ENCODE data around the gene BLM. TPM values are rescaled to one million over a fixed set of nuclear protein-coding genes. Genes with fewer than 3 reads are reported as not detected.

BLM gene
- total and polyA plus RNA-seq, 2 experiments from 2014 or later, result 1.9 to 4.8 TPM

- no peaks in the 10 kb centered on the region for H3K79me2 ChIP-seq (ENCODE audit: insufficient read depth)
- 63 to 68% methylated on average over 10 of the region's 10 CpGs for WGBS, 2 experiments (ENCODE audit: low coverage in 1 of 2, low lambda C conversion rate in 2 of 2, missing lambda C conversion rate in 2 of 2)
- H3K4me2 ChIP-seq (ENCODE audit: unreplicated experiment), result no peak overlapping the region
- H3F3A ChIP-seq (ENCODE audit: insufficient read depth), result peaks cover 14% of the 10 kb centered on the region
- H3K27me3 ChIP-seq (replicated peaks; ENCODE audit: insufficient read depth), result no peaks in the 10 kb centered on the region
- no peak for DNase-seq
- no peak overlapping the region for H3K4me3 ChIP-seq
- H3K9me2 ChIP-seq (ENCODE audit: insufficient read depth), result no peaks in the 10 kb centered on the region
- no peak overlapping the region for H3K27ac ChIP-seq
- no peaks in the 10 kb centered on the region for H3K9me3 ChIP-seq (ENCODE audit: low read depth)
- no peaks in the 10 kb centered on the region for H3K36me3 ChIP-seq (ENCODE audit: low read depth)
- in situ Hi-C loops (cut with MboI), result no loop called here
- H2AFZ ChIP-seq, result peak overlapping the region; percentile 10; the same call in 1 of the 2 replicates
- TF ChIP-seq EZH2phosphoT487 (IDR thresholded peaks at IDR 0.05; ENCODE audit: insufficient read depth, low read depth), result no peak
- TF ChIP-seq EZH2 (IDR thresholded peaks at IDR 0.05; ENCODE audit: insufficient read depth, poor library complexity, severe bottlenecking), result no peak
- H3K9ac ChIP-seq, result no peak overlapping the region
- no peaks in the 10 kb centered on the region for H4K20me1 ChIP-seq (ENCODE audit: insufficient read depth)
- H3K4me1 ChIP-seq (ENCODE audit: insufficient read depth), result peaks cover 10% of the 10 kb centered on the region
These were observed 142.3 kb downstream of the BLM start for GRCh38 chr15:90859234-90860131.

DNA sequence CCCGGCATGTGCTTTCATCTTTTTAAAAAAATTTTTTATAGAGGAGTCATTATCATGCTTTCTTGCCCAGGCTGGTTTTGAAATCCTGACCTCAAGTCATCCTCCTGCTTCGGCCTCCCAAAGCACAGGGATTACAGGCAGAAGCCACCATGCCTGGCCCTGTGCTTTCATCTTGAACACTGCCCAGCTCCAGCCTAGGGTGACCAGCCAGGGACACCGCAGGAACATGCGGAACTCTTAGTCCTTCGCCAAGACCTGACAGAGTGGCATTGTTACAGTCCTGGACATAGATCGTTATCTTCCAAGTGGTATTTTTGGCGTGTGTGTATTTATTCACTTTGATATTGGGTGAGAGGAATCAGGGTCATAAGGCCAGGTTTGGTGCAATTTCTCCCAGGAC is 143.3 kb downstream of the BLM start:
- TF ChIP-seq EZH2 (IDR thresholded peaks at IDR 0.05; ENCODE audit: insufficient read depth, poor library complexity, severe bottlenecking) (no peak), EZH2phosphoT487 (IDR thresholded peaks at IDR 0.05; ENCODE audit: insufficient read depth, low read depth) (no peak)
- WGBS, 2 experiments (ENCODE audit: low coverage in 1 of 2, low lambda C conversion rate in 2 of 2, missing lambda C conversion rate in 2 of 2), result 93 to 96% methylated on average over 7 of the region's 7 CpGs
- Histone ChIP-seq H3K79me2 (ENCODE audit: insufficient read depth) (no peaks in the 10 kb centered on the region), H3K27ac (no peak overlapping the region), H3F3A (ENCODE audit: insufficient read depth) (peaks cover 15% of the 10 kb centered on the region), H4K20me1 (ENCODE audit: insufficient read depth) (no peaks in the 10 kb centered on the region), H3K4me3 (no peak overlapping the region), H3K4me2 (ENCODE audit: unreplicated experiment) (no peak overlapping the region), H3K9me3 (ENCODE audit: low read depth) (no peaks in the 10 kb centered on the region), H3K4me1 (ENCODE audit: insufficient read depth) (peaks cover 10% of the 10 kb centered on the region), H3K27me3 (replicated peaks; ENCODE audit: insufficient read depth) (no peaks in the 10 kb centered on the region), H2AFZ (no peak overlapping the region), H3K36me3 (ENCODE audit: low read depth) (no peaks in the 10 kb centered on the region), H3K9ac (no peak overlapping the region), H3K9me2 (ENCODE audit: insufficient read depth) (no peaks in the 10 kb centered on the region)
- in situ Hi-C loops (cut with MboI), result no loop called here
- DNase-seq, result no peak

DNA sequence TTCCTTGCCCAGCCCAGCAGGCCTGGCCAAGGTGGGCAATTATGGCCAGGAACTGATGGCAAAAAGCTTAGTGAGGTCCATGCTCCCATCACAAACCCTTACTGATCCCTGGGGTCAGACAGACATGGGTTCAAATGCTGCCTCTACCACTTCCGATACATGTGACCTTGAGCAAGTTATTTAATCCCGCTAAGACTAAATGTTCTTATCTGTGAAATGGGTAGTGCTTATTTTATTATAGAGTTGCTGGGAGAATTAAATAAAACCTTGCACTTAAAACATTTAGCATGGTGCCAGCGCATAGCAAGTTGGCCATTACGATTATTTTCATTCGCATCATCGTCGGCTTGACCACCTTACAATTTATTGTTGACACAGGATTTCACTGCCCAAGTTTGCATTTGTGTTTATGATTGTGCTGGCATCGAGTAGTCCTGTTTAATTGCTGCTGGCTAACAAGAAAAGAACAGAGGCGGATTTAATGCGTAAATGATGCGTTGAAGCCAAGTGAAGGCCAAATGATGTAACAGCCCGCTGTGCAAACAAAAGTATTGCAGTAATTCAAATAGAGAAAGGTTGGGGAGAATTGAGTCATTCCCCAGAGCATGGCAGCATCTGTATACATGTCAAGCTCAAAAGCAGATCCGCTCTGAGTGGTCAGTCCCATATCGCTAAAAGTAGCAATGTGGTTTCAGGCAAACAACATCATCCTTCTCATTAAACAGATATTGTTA is 144.0 kb downstream of the BLM start:
- no peaks in the 10 kb centered on the region for H3K9me2 ChIP-seq (ENCODE audit: insufficient read depth)
- peaks cover 15% of the 10 kb centered on the region for H3F3A ChIP-seq (ENCODE audit: insufficient read depth)
- no peak overlapping the region for H3K9ac ChIP-seq
- H3K36me3 ChIP-seq (ENCODE audit: low read depth), result no peaks in the 10 kb centered on the region
- no peak overlapping the region for H3K4me3 ChIP-seq
- H3K9me3 ChIP-seq (ENCODE audit: low read depth), result no peaks in the 10 kb centered on the region
- no peak for TF ChIP-seq EZH2 (IDR thresholded peaks at IDR 0.05; ENCODE audit: insufficient read depth, poor library complexity, severe bottlenecking)
- TF ChIP-seq EZH2phosphoT487 (IDR thresholded peaks at IDR 0.05; ENCODE audit: insufficient read depth, low read depth), result no peak
- peaks cover 10% of the 10 kb centered on the region for H3K4me1 ChIP-seq (ENCODE audit: insufficient read depth)
- 88 to 92% methylated on average over 14 of the region's 14 CpGs for WGBS, 2 experiments (ENCODE audit: low coverage in 1 of 2, low lambda C conversion rate in 2 of 2, missing lambda C conversion rate in 2 of 2)
- no peaks in the 10 kb centered on the region for H3K27me3 ChIP-seq (replicated peaks; ENCODE audit: insufficient read depth)
- DNase-seq, result no peak
- no peak overlapping the region for H3K27ac ChIP-seq
- H3K4me2 ChIP-seq (ENCODE audit: unreplicated experiment), result no peak overlapping the region
- no peak overlapping the region for H2AFZ ChIP-seq
- no peaks in the 10 kb centered on the region for H3K79me2 ChIP-seq (ENCODE audit: insufficient read depth)
- in situ Hi-C loops (cut with MboI), result no loop called here
- H4K20me1 ChIP-seq (ENCODE audit: insufficient read depth), result no peaks in the 10 kb centered on the region

- Histone ChIP-seq H3K9me3 (ENCODE audit: low read depth) (no peaks in the 10 kb centered on the region), H3K9ac (no peak overlapping the region), H3K27me3 (replicated peaks; ENCODE audit: insufficient read depth) (no peaks in the 10 kb centered on the region), H3F3A (ENCODE audit: insufficient read depth) (peaks cover 15% of the 10 kb centered on the region), H3K4me1 (ENCODE audit: insufficient read depth) (peaks cover 10% of the 10 kb centered on the region), H2AFZ (no peak overlapping the region), H3K27ac (no peak overlapping the region), H3K36me3 (ENCODE audit: low read depth) (no peaks in the 10 kb centered on the region), H4K20me1 (ENCODE audit: insufficient read depth) (no peaks in the 10 kb centered on the region), H3K79me2 (ENCODE audit: insufficient read depth) (no peaks in the 10 kb centered on the region), H3K4me2 (ENCODE audit: unreplicated experiment) (no peak overlapping the region), H3K9me2 (ENCODE audit: insufficient read depth) (no peaks in the 10 kb centered on the region), H3K4me3 (no peak overlapping the region)
- DNase-seq, result no peak
- in situ Hi-C loops (cut with MboI), result no loop called here
- 84 to 91% methylated on average over 6 of the region's 6 CpGs for whole genome bisulfite sequencing, 2 experiments (ENCODE audit: low coverage in 1 of 2, low lambda C conversion rate in 2 of 2, missing lambda C conversion rate in 2 of 2)
- TF ChIP-seq EZH2phosphoT487 (IDR thresholded peaks at IDR 0.05; ENCODE audit: insufficient read depth, low read depth) (no peak), EZH2 (IDR thresholded peaks at IDR 0.05; ENCODE audit: insufficient read depth, poor library complexity, severe bottlenecking) (no peak)
These were observed 145.3 kb downstream of the BLM start for GRCh38 chr15:90862487-90862886.

All from GM23248 (cell line).